Breast epithelium (tissue), 4 donors: ENCODE results near the gene CLK4. TPM values are rescaled to one million over a fixed set of nuclear protein-coding genes. Genes with fewer than 3 reads are reported as not detected.
"Not testable (repeated sequence)": the region's sequence is repeated elsewhere in the genome, so short reads cannot be mapped to it uniquely, and the experiment has no call there.

Experiments used
- DNase-seq, 2 donors: peaks; one replicate each; pipeline ENCODE4 v3.0.0-alpha.2; 2019; ENCODE audit warnings: low spot score in 2 of 2
- H3K27ac ChIP-seq, 2 donors: fragments of 200-600 bp; sonication (generic) in 1 of 2; one replicate each; pipeline ENCODE4 v1.5.1; 2016 to 2019; ENCODE audit warnings: mild to moderate bottlenecking in 1 of 2
- H3K27me3 ChIP-seq, 2 donors: fragments of 200-600 bp; sonication (generic) in 1 of 2; one replicate each; pipeline versions ENCODE4 v1.5.1 to v1.6.0; 2017 to 2019; ENCODE audit warnings: control low read depth in 1 of 2, mild to moderate bottlenecking in 1 of 2
- H3K36me3 ChIP-seq: fragments of 200-600 bp; one replicate; pipeline ENCODE4 v1.5.1; 2019
- H3K4me1 ChIP-seq, 2 donors: fragments of 200-600 bp; sonication (generic); one replicate each; pipeline ENCODE4 v1.5.1; 2016 to 2019; ENCODE audit warnings: control low read depth in 1 of 2
- H3K4me3 ChIP-seq, 3 donors: fragments of 200-600 bp; sonication (generic); 1 replicate in 2 of 3; 2 replicates in 1 of 3; pipeline ENCODE4 v1.5.1; 2016 to 2019; ENCODE audit warnings: mild to moderate bottlenecking in 3 of 3, moderate library complexity in 2 of 3
- H3K9me3 ChIP-seq, 2 donors: fragments of 200-600 bp; sonication (generic) in 1 of 2; one replicate each; pipeline ENCODE4 v1.5.1; 2016 to 2019; ENCODE audit warnings: control low read depth in 1 of 2
- CTCF ChIP-seq, 3 donors: fragments of 450-650 bp; IDR thresholded peaks; one replicate each; pipeline ENCODE4 v1.5.1; 2016 to 2017; ENCODE audit warnings: antibody characterized with exemption in 3 of 3, mild to moderate bottlenecking in 3 of 3, moderate library complexity in 3 of 3
- POLR2A ChIP-seq: fragments of 450-650 bp; IDR thresholded peaks from one replicate; pipeline ENCODE4 v1.6.1; 2016; ENCODE audit warnings: antibody characterized with exemption, mild to moderate bottlenecking, moderate library complexity
- POLR2AphosphoS5 ChIP-seq, 3 donors: sonication (generic); formaldehyde crosslinking; IDR thresholded peaks; one replicate each; pipeline ENCODE4 v1.6.1; 2017; ENCODE audit warnings: antibody characterized with exemption in 3 of 3
- intact Hi-C: fragments of 100-400 bp; cut with DNase I; formaldehyde crosslinking; loops from one replicate; pipeline ENCODE4 v1.15.1; 2023; ENCODE audit warnings: low total_unique reads
- total RNA-seq, 3 donors: library from RNA; depleted of rRNA; stranded (reverse); fragments of >200 nt; gene quantifications; one replicate each; pipeline ENCODE4 v1.1.0, GENCODE V29; 2016

CLK4 gene
- total RNA-seq, 3 donors from 2014 or later: 39.0 to 73.2 (median 43.3) TPM

- peak overlapping the region in 1 of 3 donors; percentile 57 for H3K4me3 ChIP-seq
- DNase-seq: no peak
- TF ChIP-seq CTCF (IDR thresholded peaks at IDR 0.05): no peak
- no peak for TF ChIP-seq POLR2AphosphoS5 (IDR thresholded peaks at IDR 0.05)
- no peak for TF ChIP-seq POLR2A
- no peaks in the 10 kb centered on the region for H3K36me3 ChIP-seq
- intact Hi-C loops: no loop called here
- H3K27me3 ChIP-seq: peaks cover 3 to 16% of the 10 kb centered on the region in 2 donors
- peaks cover 0 to 10% of the 10 kb centered on the region in 2 donors for H3K4me1 ChIP-seq
- no peak overlapping the region for H3K27ac ChIP-seq
- H3K9me3 ChIP-seq: no peaks in the 10 kb centered on the region
These were observed 38.1 kb downstream of the CLK4 start for GRCh38 chr5:178588769-178589168.

- H3K27ac ChIP-seq: no peak overlapping the region
- H3K4me3 ChIP-seq: no peak overlapping the region
- H3K27me3 ChIP-seq: peaks cover 3 to 16% of the 10 kb centered on the region in 2 donors
- no peak for DNase-seq
- intact Hi-C loops: no loop called here
- no peaks in the 10 kb centered on the region for H3K9me3 ChIP-seq
- peaks cover 0 to 10% of the 10 kb centered on the region in 2 donors for H3K4me1 ChIP-seq
- no peaks in the 10 kb centered on the region for H3K36me3 ChIP-seq
- TF ChIP-seq POLR2AphosphoS5 (IDR thresholded peaks at IDR 0.05) (no peak), CTCF (IDR thresholded peaks at IDR 0.05) (no peak), POLR2A (no peak)
These were observed 38.9 kb downstream of the CLK4 start for GRCh38 chr5:178587763-178588611.

- H3K4me3 ChIP-seq: no peak overlapping the region
- TF ChIP-seq POLR2AphosphoS5 (IDR thresholded peaks at IDR 0.05): no peak
- no peak for TF ChIP-seq POLR2A
- no peak for TF ChIP-seq CTCF (IDR thresholded peaks at IDR 0.05)
- intact Hi-C loops: no loop called here
- H3K27ac ChIP-seq: no peak overlapping the region
- H3K36me3 ChIP-seq: no peaks in the 10 kb centered on the region
- peaks cover 0 to 10% of the 10 kb centered on the region in 2 donors for H3K4me1 ChIP-seq
- peaks cover 3 to 16% of the 10 kb centered on the region in 2 donors for H3K27me3 ChIP-seq
- no peaks in the 10 kb centered on the region for H3K9me3 ChIP-seq
- no peak for DNase-seq
These were observed 40.5 kb downstream of the CLK4 start for GRCh38 chr5:178586396-178586795.

- H3K4me3 ChIP-seq, DNase-seq, intact Hi-C loops, H3K9me3 ChIP-seq, H3K36me3 ChIP-seq, H3K27ac ChIP-seq, H3K4me1 ChIP-seq: not testable (repeated sequence)
- H3K27me3 ChIP-seq: peaks cover 3 to 16% of the 10 kb centered on the region in 2 donors
These were observed 41.4 kb downstream of the CLK4 start for GRCh38 chr5:178585421-178585820.

- Histone ChIP-seq H3K27ac (no peak overlapping the region), H3K36me3 (no peaks in the 10 kb centered on the region), H3K4me1 (no peaks in the 10 kb centered on the region), H3K9me3 (no peaks in the 10 kb centered on the region), H3K27me3 (peaks cover 3 to 5% of the 10 kb centered on the region in 2 donors), H3K4me3 (no peak overlapping the region)
- no peak for DNase-seq
- no peak for TF ChIP-seq POLR2AphosphoS5 (IDR thresholded peaks at IDR 0.05)
- intact Hi-C loops: no loop called here
These were observed 43.6 kb downstream of the CLK4 start for GRCh38 chr5:178583279-178583678.

GRCh38 chr5:178582291-178582690, 44.6 kb downstream of the CLK4 start:
- intact Hi-C loops: no loop called here

More at GRCh38 chr5:178582291-178582690, 44.6 kb downstream of the CLK4 start:
- Histone ChIP-seq H3K4me1 (no peaks in the 10 kb centered on the region), H3K36me3 (no peaks in the 10 kb centered on the region), H3K4me3 (no peak overlapping the region), H3K27me3 (peaks cover 5 to 7% of the 10 kb centered on the region in 2 donors), H3K27ac (no peak overlapping the region), H3K9me3 (no peaks in the 10 kb centered on the region)
- TF ChIP-seq POLR2A (no peak), POLR2AphosphoS5 (IDR thresholded peaks at IDR 0.05) (no peak), CTCF (IDR thresholded peaks at IDR 0.05) (no peak)
- no peak for DNase-seq
